ENCODE measurements around the gene SRPK2.
"Not testable (repeated sequence)": the region's sequence is repeated elsewhere in the genome, so short reads cannot be mapped to it uniquely, and the experiment has no call there.

SRPK2 gene

GRCh38 chr7:105355701-105356100, 33.0 kb downstream of the SRPK2 start:
- no peak for TF ChIP-seq ZNF274 (IDR thresholded peaks at IDR 0.05; ENCODE audit: low read depth, low read length)

GRCh38 chr7:105354383-105354782, 34.3 kb downstream of the SRPK2 start:
- TF ChIP-seq ZNF274 (IDR thresholded peaks at IDR 0.05; ENCODE audit: low read depth, low read length) = no peak
- no peak overlapping the region for H3K4me3 ChIP-seq (ENCODE audit: low read length)

More at GRCh38 chr7:105355701-105356100, 33.0 kb downstream of the SRPK2 start:
- no peak overlapping the region; the same call in 1 of the 2 replicates for H3K4me3 ChIP-seq (ENCODE audit: low read length)

GRCh38 chr7:105353752-105354328, 34.9 kb downstream of the SRPK2 start:
- TF ChIP-seq ZNF274 (IDR thresholded peaks at IDR 0.05; ENCODE audit: low read depth, low read length) = no peak
- no peak overlapping the region for H3K4me3 ChIP-seq (ENCODE audit: low read length)

- no peak for TF ChIP-seq ZNF274 (IDR thresholded peaks at IDR 0.05; ENCODE audit: low read depth, low read length)
- no peak overlapping the region; the same call in 1 of the 2 replicates for H3K4me3 ChIP-seq (ENCODE audit: low read length)
Observed at GRCh38 chr7:105352901-105353668, 35.6 kb downstream of the SRPK2 start.

- no peak for TF ChIP-seq ZNF274 (IDR thresholded peaks at IDR 0.05; ENCODE audit: low read depth, low read length)
- H3K4me3 ChIP-seq (ENCODE audit: low read length) = no peak overlapping the region; the same call in 1 of the 2 replicates
Observed at GRCh38 chr7:105352018-105352612, 36.6 kb downstream of the SRPK2 start.

GRCh38 chr7:105350906-105351305, 37.8 kb downstream of the SRPK2 start:
- no peak for TF ChIP-seq ZNF274 (IDR thresholded peaks at IDR 0.05; ENCODE audit: low read depth, low read length)
- H3K4me3 ChIP-seq (ENCODE audit: low read length) = no peak overlapping the region

- not testable (repeated sequence) for H3K4me3 ChIP-seq (ENCODE audit: low read length)
Observed at GRCh38 chr7:105348177-105348576, 40.5 kb downstream of the SRPK2 start.

GRCh38 chr7:105346593-105347322, 42.0 kb downstream of the SRPK2 start:
- H3K4me3 ChIP-seq (ENCODE audit: low read length) = no peak overlapping the region
- no peak for TF ChIP-seq ZNF274 (IDR thresholded peaks at IDR 0.05; ENCODE audit: low read depth, low read length)

- no peak overlapping the region for H3K4me3 ChIP-seq (ENCODE audit: low read length)
- TF ChIP-seq ZNF274 (IDR thresholded peaks at IDR 0.05; ENCODE audit: low read depth, low read length) = no peak
Observed at GRCh38 chr7:105346138-105346537, 42.6 kb downstream of the SRPK2 start.

- TF ChIP-seq ZNF274 (IDR thresholded peaks at IDR 0.05; ENCODE audit: low read depth, low read length) = no peak
Observed at GRCh38 chr7:105345725-105346124, 43.0 kb downstream of the SRPK2 start.

GRCh38 chr7:105345003-105345402, 43.7 kb downstream of the SRPK2 start:
- TF ChIP-seq ZNF274 (IDR thresholded peaks at IDR 0.05; ENCODE audit: low read depth, low read length) = no peak
- H3K4me3 ChIP-seq (ENCODE audit: low read length) = no peak overlapping the region

More at GRCh38 chr7:105345725-105346124, 43.0 kb downstream of the SRPK2 start:
- H3K4me3 ChIP-seq (ENCODE audit: low read length) = no peak overlapping the region

- TF ChIP-seq ZNF274 (IDR thresholded peaks at IDR 0.05; ENCODE audit: low read depth, low read length) = no peak
- H3K4me3 ChIP-seq (ENCODE audit: low read length) = no peak overlapping the region
Observed at GRCh38 chr7:105339404-105340323, 49.1 kb downstream of the SRPK2 start.

- no peak overlapping the region for H3K4me3 ChIP-seq (ENCODE audit: low read length)
- no peak for TF ChIP-seq ZNF274 (IDR thresholded peaks at IDR 0.05; ENCODE audit: low read depth, low read length)
Observed at GRCh38 chr7:105337529-105337928, 51.2 kb downstream of the SRPK2 start.
